HG02571 (cell line): Measurements from ENCODE around the gene PHKG1.
"Not testable (repeated sequence)": the region's sequence is repeated elsewhere in the genome, so short reads cannot be mapped to it uniquely, and the experiment has no call there.

Experiments used
- ATAC-seq: cut with Tn5 transposase; IDR thresholded peaks from one replicate; pipeline ENCODE4 v1.9.1; 2021; ENCODE audit warnings: mild to moderate bottlenecking, moderate library complexity; ENCODE audit not compliant: unreplicated experiment

PHKG1 gene

DNA sequence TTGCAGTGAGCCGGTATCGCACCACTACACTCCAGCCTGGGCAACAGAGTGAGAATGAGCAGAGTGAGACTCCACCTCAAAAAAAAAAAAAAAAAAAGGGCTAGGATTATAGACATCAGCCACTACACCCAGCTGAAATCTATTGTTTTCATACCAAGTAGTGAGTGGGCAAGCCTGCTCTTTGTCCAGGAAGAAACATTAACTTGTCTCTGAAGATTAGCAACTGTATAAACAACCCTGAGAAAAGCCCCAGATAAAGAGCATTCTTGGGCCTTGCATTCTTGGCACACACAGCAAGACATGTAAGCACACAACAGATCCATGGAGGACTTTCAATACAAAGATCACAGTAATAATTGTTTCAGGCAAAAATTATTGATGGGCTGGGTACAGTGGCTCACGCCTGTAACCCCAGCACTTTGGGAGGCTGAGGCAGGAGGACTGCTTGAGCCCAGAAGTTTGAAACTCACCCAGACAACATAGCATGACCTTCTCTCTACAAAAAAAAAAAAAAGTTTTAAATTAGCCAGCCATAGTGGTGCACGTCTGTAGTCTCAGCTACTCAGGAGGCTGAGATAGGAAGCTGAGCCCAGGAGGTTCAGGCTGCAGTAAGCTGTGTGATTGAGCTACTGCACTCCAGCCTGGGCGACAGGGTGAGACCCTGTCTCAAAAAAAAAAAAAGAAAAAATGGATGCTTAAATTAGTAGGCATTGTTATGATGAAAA lies 45.9 kb downstream of the PHKG1 start:
- no peak for ATAC-seq

DNA sequence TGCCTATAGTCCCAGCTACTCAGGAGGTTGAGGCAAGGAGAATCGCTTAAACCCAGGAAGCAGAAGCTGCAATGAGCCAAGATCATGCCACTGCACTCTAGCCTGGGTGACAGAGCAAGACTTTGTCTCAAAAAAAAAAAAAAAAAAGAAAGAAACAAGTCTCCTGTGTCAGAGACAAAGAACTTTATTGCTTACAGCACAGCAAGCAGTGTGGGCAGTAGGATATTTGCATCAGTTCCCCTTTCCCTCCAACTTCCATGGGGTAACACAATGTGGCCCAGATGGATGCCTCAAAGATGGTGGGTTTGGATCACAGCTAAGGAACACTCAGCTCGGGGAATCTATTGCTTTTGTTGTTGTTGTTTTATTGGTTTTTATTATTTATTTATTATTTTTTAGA lies 47.0 kb downstream of the PHKG1 start:
- not testable (repeated sequence) for ATAC-seq

DNA sequence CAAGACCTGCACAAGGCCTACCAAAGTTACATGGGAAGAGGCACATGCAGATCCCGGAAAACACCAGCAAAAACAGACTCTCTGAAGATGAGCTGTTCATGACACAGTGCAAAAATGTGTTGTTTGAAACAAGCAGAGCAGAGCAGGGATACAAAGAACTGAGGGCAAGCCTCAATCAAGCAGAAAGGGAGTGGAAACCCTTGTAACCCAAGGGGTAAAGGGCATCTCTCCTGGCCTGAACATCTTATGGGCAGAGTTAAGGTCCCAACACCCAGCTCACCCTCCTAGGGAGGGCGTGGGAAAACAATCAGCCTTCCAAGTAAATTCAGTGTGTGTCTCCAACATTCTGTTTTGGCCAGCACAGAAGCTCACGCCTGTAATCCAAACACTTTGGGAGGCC lies 52.0 kb downstream of the PHKG1 start:
- no peak for ATAC-seq

DNA sequence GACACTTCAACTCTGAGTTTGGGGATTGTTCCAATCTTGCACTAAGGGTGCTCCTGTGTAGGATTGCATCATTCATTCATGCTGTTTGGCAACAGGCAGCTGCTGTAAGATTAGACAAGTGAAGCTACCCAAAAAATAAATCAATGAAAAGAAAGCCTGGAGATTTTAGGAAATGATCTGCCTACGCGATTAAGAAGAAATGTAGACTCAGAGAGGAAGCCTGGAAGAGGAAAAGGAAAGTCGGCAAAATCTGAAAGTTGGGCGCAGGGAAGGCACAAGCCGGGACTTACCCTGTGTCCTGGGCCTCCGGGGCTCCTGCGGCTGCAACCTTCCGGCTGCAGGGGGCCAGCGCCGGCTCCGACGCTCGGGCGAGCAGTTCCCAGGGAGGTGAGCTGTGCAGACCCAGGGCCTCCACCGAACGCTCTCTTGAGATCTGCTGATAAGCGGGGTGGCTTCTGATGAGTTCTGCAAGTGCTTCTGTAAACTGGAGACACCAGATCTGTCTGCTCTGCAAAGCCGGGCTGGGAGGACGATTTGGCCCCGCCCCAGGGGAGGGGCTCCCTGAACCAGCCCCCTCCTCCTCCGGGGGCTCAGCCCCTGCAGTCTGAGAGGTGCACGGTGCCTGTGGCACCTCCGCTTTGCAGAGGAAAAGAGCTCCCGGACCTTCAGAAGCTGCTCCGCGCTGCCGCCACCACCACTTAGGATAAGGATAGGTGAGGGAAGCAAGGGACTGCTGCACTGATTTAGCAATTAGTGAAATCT lies 58.9 kb downstream of the PHKG1 start:
- peak; percentile 97 for ATAC-seq

DNA sequence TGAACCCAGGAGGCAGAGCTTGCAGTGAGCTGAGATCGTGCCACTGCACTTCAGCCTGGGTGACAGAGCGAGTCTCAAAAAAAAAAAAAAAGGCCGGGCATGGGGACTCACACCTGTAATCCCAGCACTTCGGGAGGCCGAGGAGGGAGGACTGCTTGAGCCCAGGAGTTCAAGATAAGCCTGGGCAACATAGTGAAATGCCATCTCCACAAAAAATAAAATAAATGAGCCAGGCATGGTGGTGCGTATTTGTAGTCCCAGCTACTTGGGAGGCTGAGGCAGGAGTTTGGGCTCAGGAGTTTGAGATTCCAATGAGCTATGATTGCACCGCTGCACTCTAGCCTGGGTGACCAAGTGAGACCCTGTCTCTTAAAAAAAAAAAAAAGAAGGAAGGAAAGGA lies 60.2 kb downstream of the PHKG1 start:
- ATAC-seq, result not testable (repeated sequence)

DNA sequence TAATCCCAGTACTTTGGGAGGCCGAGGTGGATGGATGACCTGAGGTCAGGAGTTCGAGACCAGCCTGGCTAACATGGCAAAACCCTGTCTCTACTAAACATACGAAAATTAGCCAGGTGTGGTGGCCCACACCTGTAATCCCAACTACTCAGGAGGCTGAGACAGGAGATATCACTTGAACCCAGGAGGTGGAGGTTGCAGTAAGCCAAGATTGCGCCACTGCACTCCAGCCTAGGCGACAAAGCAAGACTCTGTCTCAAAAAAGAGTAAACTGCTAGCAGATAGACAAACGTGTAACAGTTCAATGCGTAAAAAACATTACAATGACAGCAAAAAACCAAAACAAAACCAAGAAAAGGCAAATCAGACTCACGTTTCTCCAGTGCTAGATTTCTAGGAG lies 61.2 kb downstream of the PHKG1 start:
- ATAC-seq, result not testable (repeated sequence)

DNA sequence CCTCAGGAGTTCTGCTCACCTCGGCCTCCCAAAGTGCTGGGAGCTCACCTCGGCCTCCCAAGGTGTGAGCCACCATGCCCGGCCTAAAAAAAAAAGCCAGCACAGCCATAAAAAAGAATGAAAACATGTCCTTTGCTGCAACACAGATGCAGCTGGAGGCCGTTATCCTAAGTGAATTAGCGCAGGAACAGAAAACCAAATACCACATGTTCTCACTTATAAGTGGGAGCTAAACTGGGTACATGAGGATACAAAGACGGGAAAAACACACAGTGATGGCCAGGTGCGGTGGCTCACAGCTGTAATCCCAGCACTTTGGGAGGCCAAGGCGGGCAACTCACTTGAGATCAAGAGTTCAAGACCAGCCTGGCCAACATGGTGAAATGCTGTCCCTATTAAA lies 62.4 kb downstream of the PHKG1 start:
- no peak for ATAC-seq
